Measurements from ENCODE around the gene TRMT1. TPM values are rescaled to one million over a fixed set of nuclear protein-coding genes. Genes with fewer than 3 reads are reported as not detected.

TRMT1 gene
- total and polyA plus RNA-seq, 2 donors (not counting 1 experiment from before 2014, with no cell fraction given): 12.2 to 20.3 TPM

GRCh38 chr19:13057147-13057572 lies 59.4 kb downstream of the TRMT1 start:
- H3K79me2 ChIP-seq (ENCODE audit: control insufficient read depth, insufficient read depth, low read length): peaks cover 68% of the 10 kb centered on the region
- no peak overlapping the region for H3K4me3 ChIP-seq (replicated peaks in 1 of 4; ENCODE audit: control extremely low read depth in 1 of 4, insufficient read depth in 1 of 4, low read depth in 3 of 4, low read length in 4 of 4)
- TF ChIP-seq EZH2 (IDR thresholded peaks at IDR 0.05; ENCODE audit: low read length, missing control alignments): no peak
- TF ChIP-seq CTCF (conservative IDR thresholded peaks at IDR 0.05 in 1 of 2, IDR thresholded peaks at IDR 0.05 in 1 of 2; ENCODE audit: low read depth in 1 of 2, low read length in 2 of 2): no peak
- no peak overlapping the region for H2AFZ ChIP-seq (ENCODE audit: low read length)
- H3K27me3 ChIP-seq (ENCODE audit: control insufficient read depth, insufficient read depth, low read length): no peaks in the 10 kb centered on the region
- H3K9me3 ChIP-seq (ENCODE audit: control insufficient read depth, insufficient read depth, low read depth, low read length): no peaks in the 10 kb centered on the region
- H3K36me3 ChIP-seq (ENCODE audit: control insufficient read depth, insufficient read depth, low read length): peaks cover under 1% of the 10 kb centered on the region
- H3K4me1 ChIP-seq (ENCODE audit: control insufficient read depth, extremely low read depth, insufficient read depth, low read length): peaks cover 68% of the 10 kb centered on the region
- no peaks in the 10 kb centered on the region for H4K20me1 ChIP-seq (ENCODE audit: control insufficient read depth, extremely low read depth, insufficient read depth, low read length)
- peak overlapping the region; percentile 90 for H3K4me2 ChIP-seq (ENCODE audit: extremely low read depth, insufficient read depth, low read length)
- peak overlapping the region; percentile 20 for H3K27ac ChIP-seq (ENCODE audit: insufficient read depth, low read length)
- H3K9ac ChIP-seq (ENCODE audit: insufficient read depth, low read length): no peak overlapping the region
- no peak for DNase-seq (ENCODE audit: low read depth in 2 of 2)

GRCh38 chr19:13056052-13056660 lies 60.4 kb downstream of the TRMT1 start:
- DNase-seq (ENCODE audit: low read depth in 2 of 2): peak; percentile 56 to 92
- TF ChIP-seq CTCF (conservative IDR thresholded peaks at IDR 0.05 in 1 of 2, IDR thresholded peaks at IDR 0.05 in 1 of 2; ENCODE audit: low read depth in 1 of 2, low read length in 2 of 2): no peak
- TF ChIP-seq EZH2 (IDR thresholded peaks at IDR 0.05; ENCODE audit: low read length, missing control alignments): no peak

GRCh38 chr19:13055213-13056051 lies 61.1 kb downstream of the TRMT1 start:
- Histone ChIP-seq H3K4me2 (ENCODE audit: extremely low read depth, insufficient read depth, low read length) (peak overlapping the region; percentile 90), H3K27ac (ENCODE audit: insufficient read depth, low read length) (peak overlapping the region; percentile 95), H3K79me2 (ENCODE audit: control insufficient read depth, insufficient read depth, low read length) (peaks cover 71% of the 10 kb centered on the region), H4K20me1 (ENCODE audit: control insufficient read depth, extremely low read depth, insufficient read depth, low read length) (peaks cover 2% of the 10 kb centered on the region), H3K27me3 (ENCODE audit: control insufficient read depth, insufficient read depth, low read length) (no peaks in the 10 kb centered on the region), H3K9ac (ENCODE audit: insufficient read depth, low read length) (peak overlapping the region; percentile 61), H3K4me1 (ENCODE audit: control insufficient read depth, extremely low read depth, insufficient read depth, low read length) (peaks cover 75% of the 10 kb centered on the region), H3K4me3 (replicated peaks in 1 of 4; ENCODE audit: control extremely low read depth in 1 of 4, insufficient read depth in 1 of 4, low read depth in 3 of 4, low read length in 4 of 4) (peak overlapping the region in 3 of 4 experiments; percentile 29 to 44 (median 36)), H3K9me3 (ENCODE audit: control insufficient read depth, insufficient read depth, low read depth, low read length) (no peaks in the 10 kb centered on the region), H2AFZ (ENCODE audit: low read length) (no peak overlapping the region), H3K36me3 (ENCODE audit: control insufficient read depth, insufficient read depth, low read length) (peaks cover 2% of the 10 kb centered on the region)
- peak; percentile 95 to 97 for DNase-seq (ENCODE audit: low read depth in 2 of 2)
- TF ChIP-seq CTCF (conservative IDR thresholded peaks at IDR 0.05 in 1 of 2, IDR thresholded peaks at IDR 0.05 in 1 of 2; ENCODE audit: low read depth in 1 of 2, low read length in 2 of 2): no peak
- no peak for TF ChIP-seq EZH2 (IDR thresholded peaks at IDR 0.05; ENCODE audit: low read length, missing control alignments)

More at GRCh38 chr19:13056052-13056660, 60.4 kb downstream of the TRMT1 start:
- Histone ChIP-seq H3K36me3 (ENCODE audit: control insufficient read depth, insufficient read depth, low read length) (peaks cover 2% of the 10 kb centered on the region), H3K4me3 (replicated peaks in 1 of 4; ENCODE audit: control extremely low read depth in 1 of 4, insufficient read depth in 1 of 4, low read depth in 3 of 4, low read length in 4 of 4) (peak overlapping the region in 2 of 4 experiments; percentile 29 to 44), H3K9me3 (ENCODE audit: control insufficient read depth, insufficient read depth, low read depth, low read length) (no peaks in the 10 kb centered on the region), H4K20me1 (ENCODE audit: control insufficient read depth, extremely low read depth, insufficient read depth, low read length) (peaks cover 2% of the 10 kb centered on the region), H3K4me2 (ENCODE audit: extremely low read depth, insufficient read depth, low read length) (peak overlapping the region; percentile 90), H3K4me1 (ENCODE audit: control insufficient read depth, extremely low read depth, insufficient read depth, low read length) (peaks cover 73% of the 10 kb centered on the region), H3K79me2 (ENCODE audit: control insufficient read depth, insufficient read depth, low read length) (peaks cover 69% of the 10 kb centered on the region), H3K27ac (ENCODE audit: insufficient read depth, low read length) (peak overlapping the region; percentile 95), H2AFZ (ENCODE audit: low read length) (no peak overlapping the region), H3K27me3 (ENCODE audit: control insufficient read depth, insufficient read depth, low read length) (no peaks in the 10 kb centered on the region), H3K9ac (ENCODE audit: insufficient read depth, low read length) (peak overlapping the region; percentile 8)

All from fibroblast of lung (primary cell).